A673 (cell line): ENCODE measurements around the gene INTU.

Experiments used
- CTCF ChIP-seq: fragments of 300-800, 200-600 bp; sonication (generic); conservative IDR thresholded peaks from 2 replicates; pipeline ENCODE4 v1.5.1; 2017; ENCODE audit warnings: low read depth, mild to moderate bottlenecking, antibody characterized with exemption, low read length, moderate library complexity, mixed read lengths
- EZH2 ChIP-seq: fragments of 200-600 bp; sonication (generic); IDR thresholded peaks from 2 replicates; pipeline ENCODE4 v1.6.1; 2017; ENCODE audit warnings: borderline replicate concordance, low read depth, mild to moderate bottlenecking, mixed read lengths, antibody characterized with exemption, low read length; ENCODE audit not compliant: poor library complexity, severe bottlenecking

- no peak for TF ChIP-seq CTCF
- no peak for TF ChIP-seq EZH2
Observed at GRCh38 chr4:127623797-127624083, 9.0 kb upstream of the INTU start.
